Transverse colon (tissue), 4 donors: ENCODE measurements around the gene CHMP3. TPM values are rescaled to one million over a fixed set of nuclear protein-coding genes. Genes with fewer than 3 reads are reported as not detected.
"Not testable (repeated sequence)": the region's sequence is repeated elsewhere in the genome, so short reads cannot be mapped to it uniquely, and the experiment has no call there.

Experiments
- DNase-seq: peaks from one replicate; pipeline ENCODE4 v3.0.0-alpha.2; 2019
- H3K27ac ChIP-seq, 4 donors: fragments of 200-600 bp; sonication (generic); 2 replicates each; pipeline ENCODE4 v1.5.1; 2016 to 2018; ENCODE audit warnings: inconsistent platforms in 4 of 4
- H3K27me3 ChIP-seq: fragments of 200-600 bp; sonication (generic); 2 replicates; pipeline ENCODE4 v1.5.1; 2017; ENCODE audit warnings: inconsistent platforms
- H3K36me3 ChIP-seq, 4 donors: fragments of 200-600 bp; sonication (generic); 2 replicates each; pipeline ENCODE4 v1.5.1; 2017 to 2019; ENCODE audit warnings: inconsistent platforms in 4 of 4
- H3K4me1 ChIP-seq, 4 donors: fragments of 200-600 bp; sonication (generic); 2 replicates each; pipeline ENCODE4 v1.5.1; 2017 to 2020; ENCODE audit warnings: inconsistent platforms in 4 of 4
- H3K4me3 ChIP-seq, 4 donors: fragments of 200-600 bp; sonication (generic); 1 replicate in 1 of 4; 2 replicates in 3 of 4; pipeline versions ENCODE4 v1.5.1 to v1.6.1; 2017 to 2019; ENCODE audit warnings: inconsistent platforms in 4 of 4
- H3K9me3 ChIP-seq, 2 donors: fragments of 200-600 bp; sonication (generic); 2 replicates each; pipeline ENCODE4 v1.5.1; 2017 to 2019; ENCODE audit warnings: inconsistent platforms in 2 of 2
- EP300 ChIP-seq: sonication (generic); formaldehyde crosslinking; IDR thresholded peaks from one replicate; pipeline ENCODE4 v1.6.1; 2017; ENCODE audit warnings: antibody characterized with exemption, low read depth
- POLR2A ChIP-seq: fragments of 450-650 bp; IDR thresholded peaks from one replicate; pipeline ENCODE4 v1.6.1; 2016; ENCODE audit warnings: antibody characterized with exemption, mild to moderate bottlenecking, moderate library complexity
- POLR2AphosphoS5 ChIP-seq, 3 donors: sonication (generic); formaldehyde crosslinking; IDR thresholded peaks; one replicate each; pipeline ENCODE4 v1.6.1; 2016; ENCODE audit warnings: antibody characterized with exemption in 3 of 3
- WGBS, 2 donors: methylation state at CpG; one replicate each; pipeline ENCODE4 v1.1.5; 2018; ENCODE audit warnings: low coverage in 1 of 2; 5-methylcytosine and 5-hydroxymethylcytosine counted together
- in situ Hi-C, 4 donors: fragments of 200-750 bp; cut with MboI; loops; one replicate each; pipeline versions ENCODE4 v1.15.0 to v1.15.1; 2017; ENCODE audit warnings: low sequenced_read_pairs in 3 of 4, low pct_ligation_motif_present in 1 of 4, low pct_unique_long_range_greater_than_20kb in 1 of 4
- intact Hi-C: fragments of 100-400 bp; cut with DNase I; formaldehyde crosslinking; loops from one replicate; pipeline ENCODE4 v1.15.1; 2023; ENCODE audit warnings: low total_unique reads
- total RNA-seq, 4 donors: library from RNA; depleted of rRNA; stranded (reverse); fragments of >200 nt; gene quantifications; one replicate each; pipeline ENCODE4 v1.1.0, GENCODE V29; 2016
- TF ChIP-seq, protein P1 (sequence below), 5 experiments: fragments of 200-600 bp in 3 of 5; fragments of 450-650 bp in 2 of 5; sonication (generic) in 3 of 5; IDR thresholded peaks; 1 replicate in 2 of 5; 2 replicates in 3 of 5; pipeline ENCODE4 v1.5.1; 2016 to 2017; ENCODE audit warnings: antibody characterized with exemption in 5 of 5, inconsistent platforms in 3 of 5, mild to moderate bottlenecking in 2 of 5, moderate library complexity in 1 of 5

The CHMP3 gene
- total RNA-seq, 4 donors from 2014 or later = 83.8 to 200 (median 101) TPM

DNA sequence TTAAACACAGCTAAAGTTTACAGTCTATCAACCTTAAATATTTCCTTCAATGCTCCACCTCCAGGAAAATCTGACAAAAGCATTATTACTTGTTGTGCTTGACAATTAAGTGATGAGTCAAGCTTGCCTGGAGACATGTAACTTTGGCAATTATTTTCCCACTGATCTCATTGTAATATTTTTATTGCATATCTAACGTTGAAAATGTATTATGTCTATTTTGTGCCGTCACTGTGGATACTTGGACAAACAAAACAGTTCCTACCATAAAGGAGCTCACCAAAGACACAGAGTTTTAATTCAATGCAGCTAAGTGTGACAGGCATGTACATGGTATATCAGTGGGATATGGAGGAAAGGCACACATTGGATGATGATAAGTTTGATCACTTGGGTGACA is 35.7 kb upstream of the CHMP3 start:
- 54% methylated on average over 2 of the region's 2 CpGs; no CpG with 5 or more reads in 1 of the 2 donors for WGBS, 2 donors
- Histone ChIP-seq H3K9me3 (no peaks in the 10 kb centered on the region), H3K27ac (peak overlapping the region in 1 of 4 donors; percentile 27), H3K4me3 (no peak overlapping the region), H3K36me3 (peaks cover 0 to 3% (median under 1%) of the 10 kb centered on the region in 4 donors), H3K4me1 (no peaks in the 10 kb centered on the region), H3K27me3 (no peaks in the 10 kb centered on the region)
- intact Hi-C loops = no loop called here
- TF ChIP-seq, protein P1, sequence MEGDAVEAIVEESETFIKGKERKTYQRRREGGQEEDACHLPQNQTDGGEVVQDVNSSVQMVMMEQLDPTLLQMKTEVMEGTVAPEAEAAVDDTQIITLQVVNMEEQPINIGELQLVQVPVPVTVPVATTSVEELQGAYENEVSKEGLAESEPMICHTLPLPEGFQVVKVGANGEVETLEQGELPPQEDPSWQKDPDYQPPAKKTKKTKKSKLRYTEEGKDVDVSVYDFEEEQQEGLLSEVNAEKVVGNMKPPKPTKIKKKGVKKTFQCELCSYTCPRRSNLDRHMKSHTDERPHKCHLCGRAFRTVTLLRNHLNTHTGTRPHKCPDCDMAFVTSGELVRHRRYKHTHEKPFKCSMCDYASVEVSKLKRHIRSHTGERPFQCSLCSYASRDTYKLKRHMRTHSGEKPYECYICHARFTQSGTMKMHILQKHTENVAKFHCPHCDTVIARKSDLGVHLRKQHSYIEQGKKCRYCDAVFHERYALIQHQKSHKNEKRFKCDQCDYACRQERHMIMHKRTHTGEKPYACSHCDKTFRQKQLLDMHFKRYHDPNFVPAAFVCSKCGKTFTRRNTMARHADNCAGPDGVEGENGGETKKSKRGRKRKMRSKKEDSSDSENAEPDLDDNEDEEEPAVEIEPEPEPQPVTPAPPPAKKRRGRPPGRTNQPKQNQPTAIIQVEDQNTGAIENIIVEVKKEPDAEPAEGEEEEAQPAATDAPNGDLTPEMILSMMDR (IDR thresholded peaks at IDR 0.05) = no peak
- TF ChIP-seq EP300 (no peak), POLR2A (no peak), POLR2AphosphoS5 (IDR thresholded peaks at IDR 0.05) (no peak)
- in situ Hi-C loops = no loop called here
- DNase-seq = no peak

DNA sequence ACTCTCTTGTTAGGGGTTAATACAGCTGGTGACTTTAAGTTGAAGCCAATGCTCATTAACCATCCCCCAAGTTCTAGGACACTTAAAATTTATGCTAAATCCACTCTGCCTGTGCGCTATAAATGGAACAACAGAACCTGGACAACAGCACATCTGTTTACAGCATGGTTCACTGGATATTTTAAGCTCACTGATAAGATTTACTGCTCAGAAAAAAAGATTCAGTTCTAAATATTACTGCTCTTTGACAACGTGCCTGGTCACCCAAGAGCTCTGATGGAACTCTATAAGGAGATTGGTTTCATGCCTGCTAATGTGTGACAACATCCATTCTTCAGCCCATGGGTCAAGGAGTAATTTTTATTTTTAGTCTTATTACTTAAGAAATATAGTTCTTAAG is 32.9 kb upstream of the CHMP3 start:
- 67 to 75% methylated on average over 2 of the region's 2 CpGs for WGBS, 2 donors
- no peaks in the 10 kb centered on the region for H3K36me3 ChIP-seq
- in situ Hi-C loops (no loop called here), intact Hi-C loops (no loop called here)
- no peak overlapping the region for H3K4me3 ChIP-seq
- H3K9me3 ChIP-seq = no peaks in the 10 kb centered on the region
- H3K27me3 ChIP-seq = no peaks in the 10 kb centered on the region
- H3K4me1 ChIP-seq = peaks cover 0 to 5% (median 0%) of the 10 kb centered on the region in 4 donors
- no peak for TF ChIP-seq POLR2A
- no peak for TF ChIP-seq POLR2AphosphoS5 (IDR thresholded peaks at IDR 0.05)
- TF ChIP-seq EP300 = no peak
- TF ChIP-seq, protein P1 (IDR thresholded peaks at IDR 0.05) = no peak
- no peak for DNase-seq
- no peak overlapping the region for H3K27ac ChIP-seq

DNA sequence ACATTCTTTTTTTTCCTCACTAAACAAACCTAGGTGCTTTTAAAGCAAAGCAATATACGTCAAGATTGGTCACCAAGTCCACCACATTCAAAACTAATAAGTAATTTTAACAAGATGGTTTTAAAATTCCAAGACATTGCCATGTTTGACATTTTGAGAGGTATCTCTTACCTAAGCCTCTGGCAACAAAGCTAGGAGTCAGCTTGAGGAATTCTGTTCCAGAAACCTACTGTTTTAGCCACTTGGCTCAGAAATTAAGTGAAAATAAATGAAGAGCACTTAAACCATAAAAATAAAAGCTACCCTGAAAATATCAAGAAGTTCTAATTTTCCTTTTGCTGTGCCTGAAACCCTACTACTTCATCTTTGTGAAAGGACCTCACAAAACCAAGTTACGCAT is 30.0 kb upstream of the CHMP3 start:
- Histone ChIP-seq H3K27me3 (no peaks in the 10 kb centered on the region), H3K9me3 (no peaks in the 10 kb centered on the region), H3K27ac (peak overlapping the region in 3 of 4 donors; percentile 40 to 73 (median 72)), H3K36me3 (no peaks in the 10 kb centered on the region), H3K4me1 (peaks cover 0 to 5% (median 0%) of the 10 kb centered on the region in 4 donors), H3K4me3 (no peak overlapping the region)
- 79 to 81% methylated on average over 2 of the region's 2 CpGs for WGBS, 2 donors
- TF ChIP-seq EP300 (no peak), POLR2AphosphoS5 (IDR thresholded peaks at IDR 0.05) (no peak), POLR2A (no peak)
- TF ChIP-seq, protein P1 (IDR thresholded peaks at IDR 0.05) = no peak
- no peak for DNase-seq
- in situ Hi-C loops = no loop called here
- intact Hi-C loops = no loop called here

DNA sequence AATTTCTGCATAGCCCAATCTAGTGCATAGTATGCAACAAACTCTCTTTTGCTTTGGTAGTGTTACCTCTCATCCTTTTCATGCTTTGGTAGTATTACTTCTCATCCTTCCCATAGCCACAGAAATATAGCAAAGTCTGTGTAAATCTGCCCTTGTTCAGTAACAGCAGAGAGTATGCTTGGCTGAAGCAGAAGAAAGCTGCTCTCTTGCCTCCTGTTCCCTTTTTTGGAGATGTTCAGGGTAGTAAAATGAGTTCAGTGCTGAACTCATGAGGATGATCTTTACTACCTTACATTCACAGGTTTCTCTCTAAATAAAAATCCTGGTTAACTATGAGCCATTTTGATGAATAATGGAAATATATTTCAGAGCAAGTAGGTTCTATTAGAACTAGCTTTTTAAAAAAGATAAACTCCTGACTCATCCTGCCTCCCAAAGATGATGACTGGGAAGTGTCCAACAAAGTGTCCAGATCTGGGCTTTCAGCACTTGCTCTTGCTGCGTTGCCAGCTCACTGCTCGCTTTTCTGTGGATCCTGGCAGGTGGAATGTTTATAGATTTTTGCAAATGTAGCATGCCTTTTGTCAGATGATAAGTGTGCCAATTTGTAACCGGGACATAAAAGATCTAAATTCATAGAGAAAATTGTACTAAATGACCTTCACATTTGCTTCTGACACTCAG is 29.4 kb upstream of the CHMP3 start:
- intact Hi-C loops = no loop called here
- TF ChIP-seq POLR2A = no peak
- TF ChIP-seq, protein P1 (IDR thresholded peaks at IDR 0.05) = no peak
- 52 to 76% methylated on average over 3 of the region's 3 CpGs for WGBS, 2 donors
- Histone ChIP-seq H3K27me3 (no peaks in the 10 kb centered on the region), H3K4me1 (peaks cover 0 to 5% (median 0%) of the 10 kb centered on the region in 4 donors), H3K27ac (peak overlapping the region; percentile 35 to 73 (median 56)), H3K9me3 (no peaks in the 10 kb centered on the region), H3K36me3 (no peaks in the 10 kb centered on the region), H3K4me3 (no peak overlapping the region)
- DNase-seq = no peak
- in situ Hi-C loops = no loop called here

DNA sequence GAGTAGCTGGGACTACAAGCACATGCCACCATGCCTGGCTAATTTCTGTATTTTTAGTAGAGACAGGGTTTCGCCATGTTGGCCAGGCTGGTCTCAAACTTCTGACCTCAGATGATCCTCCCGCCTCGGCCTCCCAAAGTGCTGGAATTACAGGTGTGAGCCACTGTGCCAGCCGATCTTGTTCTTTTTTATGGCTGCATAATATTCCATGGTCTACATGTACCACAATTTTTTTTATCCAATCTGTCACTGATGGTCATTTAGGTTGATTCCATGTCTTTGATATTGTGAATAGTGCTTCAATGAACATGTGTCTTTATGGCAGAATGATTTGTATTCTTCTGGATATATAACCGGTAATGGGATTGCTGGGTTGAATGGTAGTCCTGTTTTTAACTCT is 26.5 kb upstream of the CHMP3 start:
- in situ Hi-C loops = not testable (repeated sequence)
- WGBS, 2 donors = 90 to 94% methylated on average over 5 of the region's 5 CpGs

More for the DNA sequence above, 26.5 kb upstream of the CHMP3 start:
- H3K9me3 ChIP-seq, H3K27me3 ChIP-seq, H3K36me3 ChIP-seq, intact Hi-C loops, H3K4me3 ChIP-seq, H3K27ac ChIP-seq, DNase-seq, H3K4me1 ChIP-seq: not testable (repeated sequence)
